Nephron (organoid): ENCODE measurements around the gene FHL1.

Experiments used
- H3K27ac Mint-ChIP-seq, 3 experiments: 2 replicates each; pipeline ENCODE4 v1.8.0; 2020; ENCODE audit warnings: mixed read lengths in 3 of 3, mild to moderate bottlenecking in 2 of 3, moderate library complexity in 1 of 3
- H3K27me3 Mint-ChIP-seq: 2 replicates; pipeline ENCODE4 v1.8.0; 2021; ENCODE audit warnings: low read depth, mild to moderate bottlenecking, moderate library complexity, mixed read lengths
- H3K36me3 Mint-ChIP-seq: 2 replicates; pipeline ENCODE4 v1.8.0; 2020; ENCODE audit warnings: low read depth, mixed read lengths
- H3K4me1 Mint-ChIP-seq: 2 replicates; pipeline ENCODE4 v1.8.0; 2020; ENCODE audit warnings: mixed read lengths
- H3K4me3 Mint-ChIP-seq, 3 experiments: 2 replicates each; pipeline ENCODE4 v1.8.0; 2020; ENCODE audit warnings: mild to moderate bottlenecking in 3 of 3, mixed read lengths in 3 of 3, moderate library complexity in 2 of 3
- H3K9me3 Mint-ChIP-seq: 2 replicates; pipeline ENCODE4 v1.8.0; 2020; ENCODE audit warnings: mixed read lengths
- CTCF ChIP-seq, 3 experiments: fragments of 200-600 bp; sonication (generic); IDR thresholded peaks; one replicate each; pipeline ENCODE4 v1.5.0; 2021; ENCODE audit warnings: antibody characterized with exemption in 3 of 3; ENCODE audit not compliant: unreplicated experiment in 3 of 3

The FHL1 gene

DNA sequence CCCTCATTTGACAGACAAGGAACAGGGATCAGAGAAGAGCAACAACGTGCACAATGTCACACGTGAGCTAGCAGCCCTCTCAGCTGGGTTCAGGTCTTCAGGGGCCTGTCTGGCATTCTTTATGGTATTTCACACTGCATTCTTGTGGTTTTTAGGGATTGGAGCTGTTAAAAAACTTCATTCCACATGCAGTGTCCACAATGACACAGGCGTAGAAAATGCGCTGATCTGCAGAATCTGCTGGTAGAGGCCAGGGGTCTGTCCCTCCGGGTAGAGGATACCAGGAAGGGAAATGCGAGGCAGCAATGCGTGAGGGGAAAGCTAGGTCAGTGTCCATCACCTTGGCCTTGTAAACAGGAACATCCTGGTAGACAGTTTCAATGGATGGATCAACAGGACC is 67.2 kb downstream of the FHL1 start:
- Mint-ChIP-seq H3K27ac (peak overlapping the region in 2 of 3 experiments; percentile 68 to 83), H3K4me3 (no peak overlapping the region), H3K27me3 (no peaks in the 10 kb centered on the region), H3K9me3 (peaks cover 7% of the 10 kb centered on the region), H3K4me1 (peaks cover 14% of the 10 kb centered on the region), H3K36me3 (peaks cover 3% of the 10 kb centered on the region)
- no peak for TF ChIP-seq CTCF (IDR thresholded peaks at IDR 0.05; ENCODE audit: unreplicated experiment in 3 of 3)

DNA sequence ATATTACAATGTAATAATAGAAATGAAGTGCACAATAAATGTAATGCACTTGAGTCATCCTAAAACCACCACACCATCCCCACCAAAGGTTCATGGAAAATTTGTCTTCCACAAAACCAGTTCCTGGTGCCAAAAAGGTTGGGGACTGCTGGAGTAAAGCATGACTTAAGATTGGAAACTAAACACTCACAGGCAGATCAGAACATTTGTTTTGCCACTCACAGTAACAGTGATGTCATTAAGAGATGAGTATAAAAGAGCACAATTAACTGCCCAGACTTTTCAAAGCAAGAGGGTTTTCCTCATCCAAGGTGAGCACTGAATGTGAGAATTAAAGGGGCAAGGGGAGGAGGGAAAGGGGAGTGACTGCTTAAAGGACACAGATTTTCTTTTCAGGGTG is 68.2 kb downstream of the FHL1 start:
- Mint-ChIP-seq H3K4me1 (peaks cover 6% of the 10 kb centered on the region), H3K27ac (no peak overlapping the region), H3K27me3 (no peaks in the 10 kb centered on the region), H3K9me3 (peaks cover 4% of the 10 kb centered on the region), H3K4me3 (no peak overlapping the region), H3K36me3 (no peaks in the 10 kb centered on the region)
- no peak for TF ChIP-seq CTCF (IDR thresholded peaks at IDR 0.05; ENCODE audit: unreplicated experiment in 3 of 3)

GRCh38 chrX:136219893-136220292 is 72.6 kb downstream of the FHL1 start:
- Mint-ChIP-seq H3K27ac (no peak overlapping the region), H3K4me3 (no peak overlapping the region), H3K36me3 (peaks cover 9% of the 10 kb centered on the region), H3K4me1 (no peaks in the 10 kb centered on the region), H3K27me3 (no peaks in the 10 kb centered on the region), H3K9me3 (no peaks in the 10 kb centered on the region)
- TF ChIP-seq CTCF (IDR thresholded peaks at IDR 0.05; ENCODE audit: unreplicated experiment in 3 of 3) = no peak

DNA sequence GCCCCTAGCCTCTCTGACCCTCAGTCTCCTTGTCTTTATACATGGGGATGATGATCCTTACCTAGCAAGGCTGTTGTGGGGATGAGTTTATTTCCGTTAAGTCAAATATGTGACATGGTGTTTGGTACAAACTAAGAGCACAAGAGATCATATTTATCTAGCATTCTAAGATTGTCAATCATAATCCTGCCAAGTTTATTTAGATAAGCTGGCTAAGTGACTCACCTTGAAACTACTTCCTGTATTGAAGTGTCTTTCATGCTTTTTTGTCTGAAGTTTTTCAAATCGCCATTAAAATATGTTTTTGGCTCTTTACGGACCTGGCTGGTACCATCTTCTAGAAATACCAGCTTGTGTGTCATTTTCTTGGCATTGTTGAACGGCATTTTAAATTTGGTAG is 73.2 kb downstream of the FHL1 start:
- no peak overlapping the region for H3K27ac Mint-ChIP-seq
- no peaks in the 10 kb centered on the region for H3K4me1 Mint-ChIP-seq
- no peaks in the 10 kb centered on the region for H3K9me3 Mint-ChIP-seq
- no peak for TF ChIP-seq CTCF (IDR thresholded peaks at IDR 0.05; ENCODE audit: unreplicated experiment in 3 of 3)
- H3K36me3 Mint-ChIP-seq = peaks cover 12% of the 10 kb centered on the region
- no peaks in the 10 kb centered on the region for H3K27me3 Mint-ChIP-seq
- no peak overlapping the region for H3K4me3 Mint-ChIP-seq

DNA sequence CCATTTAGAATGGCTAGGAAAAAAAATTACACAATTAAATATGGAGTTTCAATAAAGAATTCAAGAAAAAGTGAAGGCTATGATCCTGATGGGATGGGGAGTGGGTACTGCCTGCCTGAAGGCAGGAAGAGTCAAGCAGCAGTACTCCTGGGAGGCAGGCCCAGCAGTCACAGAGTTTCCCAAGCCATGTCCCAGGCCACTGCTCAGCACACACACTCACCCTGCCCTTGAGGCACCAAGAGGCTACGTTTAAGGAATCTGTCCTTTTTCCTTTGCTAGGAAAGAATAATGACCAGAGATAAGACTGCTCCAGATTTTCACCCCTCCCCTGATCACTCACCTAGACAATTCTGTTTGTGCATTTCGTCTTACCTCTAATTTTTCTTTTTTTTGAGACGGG is 73.6 kb downstream of the FHL1 start:
- Mint-ChIP-seq H3K27ac (no peak overlapping the region), H3K27me3 (no peaks in the 10 kb centered on the region), H3K36me3 (peaks cover 13% of the 10 kb centered on the region)

More for the DNA sequence above, 73.6 kb downstream of the FHL1 start:
- no peaks in the 10 kb centered on the region for H3K4me1 Mint-ChIP-seq
- H3K9me3 Mint-ChIP-seq = no peaks in the 10 kb centered on the region
- TF ChIP-seq CTCF (IDR thresholded peaks at IDR 0.05; ENCODE audit: unreplicated experiment in 3 of 3) = no peak
- H3K4me3 Mint-ChIP-seq = no peak overlapping the region
